HCT116 (cell line): Measurements from ENCODE around the gene USP48. TPM values are rescaled to one million over a fixed set of nuclear protein-coding genes. Genes with fewer than 3 reads are reported as not detected.
"Not testable (repeated sequence)": the region's sequence is repeated elsewhere in the genome, so short reads cannot be mapped to it uniquely, and the experiment has no call there.

Source experiments
- ATAC-seq: fragments of 200-7000 bp; cut with Tn5 transposase; 2 replicates; pipeline ENCODE4 v1.9.1; 2020; ENCODE audit warnings: mild to moderate bottlenecking, moderate library complexity
- BruUV-seq: library from RNA; stranded (reverse); fragments of 400-500 nt; replicated peaks from 2 replicates; lab custom pipeline; 2021; lab: Mats Ljungman, UMichigan
- CTCF ChIA-PET: fragments of 300-600 bp; sonication (Branson Sonifier 250); formaldehyde crosslinking; loops from one replicate; lab custom pipeline; 2021; ENCODE audit warnings: antibody characterized with exemption; lab: Charles Lee
- POLR2A ChIA-PET: fragments of 300-600, 350-600 bp; sonication (Branson Sonifier 250); formaldehyde crosslinking; loops from one replicate; lab custom pipeline; 2021; ENCODE audit warnings: antibody characterized with exemption; lab: Charles Lee
- RAD21 ChIA-PET, 2 experiments: fragments of 300-600 bp; sonication (Branson Sonifier 250); formaldehyde crosslinking; loops; one replicate each; lab custom pipeline; 2023; ENCODE audit warnings: low total read pairs in 2 of 2; ENCODE audit not compliant: uncharacterized antibody in 2 of 2, unreplicated experiment in 2 of 2, low non-redundant PET in 1 of 2; lab: Charles Lee
- DNase-seq: peaks from one replicate; pipeline ENCODE4 v3.0.0-alpha.2; 2010; ENCODE audit warnings: low read depth, low spot score
- H2AFZ ChIP-seq: fragments of 200-600 bp; shearing (Covaris generic), sonication (generic); 2 replicates; pipeline ENCODE4 v1.6.1; 2017; ENCODE audit warnings: low read depth, mixed run types, mixed read lengths, antibody characterized with exemption, low read length; ENCODE audit not compliant: poor library complexity, severe bottlenecking
- H3K27ac ChIP-seq: 2 replicates; pipeline ENCODE4 v1.5.1; 2012; ENCODE audit warnings: low read depth, low read length
- H3K27me3 ChIP-seq: fragments of 200-600 bp; sonication (generic); 2 replicates; pipeline ENCODE4 v1.6.1; 2016; ENCODE audit warnings: mixed run types, low read length, mixed read lengths; ENCODE audit not compliant: insufficient read depth
- H3K36me3 ChIP-seq, 2 experiments: fragments of 200-500 bp in 1 of 2; fragments of 200-600 bp in 1 of 2; sonication (Bioruptor generic) in 1 of 2; sonication (generic) in 1 of 2; 2 replicates each; pipeline versions ENCODE4 v1.5.1 to v1.6.1; 2014 to 2016; ENCODE audit warnings: low read length in 2 of 2, inconsistent platforms in 1 of 2, mixed read lengths in 1 of 2, mixed run types in 1 of 2; ENCODE audit not compliant: insufficient read depth in 2 of 2, control insufficient read depth in 1 of 2
- H3K4me1 ChIP-seq, 2 experiments: fragments of 200-600 bp in 1 of 2; sonication (generic) in 1 of 2; 2 replicates each; pipeline versions ENCODE4 v1.5.1 to v1.6.1; 2012 to 2017; ENCODE audit warnings: low read length in 2 of 2, inconsistent platforms in 1 of 2, mild to moderate bottlenecking in 1 of 2, mixed read lengths in 1 of 2, mixed run types in 1 of 2, moderate library complexity in 1 of 2; ENCODE audit not compliant: insufficient read depth in 2 of 2, control insufficient read depth in 1 of 2
- H3K4me2 ChIP-seq: fragments of 200-600 bp; sonication (generic); 2 replicates; pipeline ENCODE4 v1.6.1; 2017; ENCODE audit warnings: mixed run types, low read length, mixed read lengths
- H3K4me3 ChIP-seq, 2 experiments: fragments of 200-600 bp in 1 of 2; sonication (generic) in 1 of 2; replicated peaks in 1 of 2; 2 replicates each; pipeline ENCODE4 v1.5.1; 2011 to 2016; ENCODE audit warnings: low read length in 2 of 2, control low read depth in 1 of 2, low read depth in 1 of 2, mild to moderate bottlenecking in 1 of 2, mixed read lengths in 1 of 2, mixed run types in 1 of 2
- H3K79me2 ChIP-seq: fragments of 200-600 bp; sonication (generic); 2 replicates; pipeline ENCODE4 v1.6.1; 2017; ENCODE audit warnings: mild to moderate bottlenecking, mixed run types, low read length, moderate library complexity, mixed read lengths; ENCODE audit not compliant: insufficient read depth
- H3K9ac ChIP-seq: fragments of 200-600 bp; sonication (generic); 2 replicates; pipeline ENCODE4 v1.6.1; 2016; ENCODE audit warnings: low read length, mixed read lengths
- H3K9me2 ChIP-seq: fragments of 200-600 bp; sonication (generic), shearing (Covaris generic); 2 replicates; pipeline ENCODE4 v1.6.1; 2017; ENCODE audit warnings: mixed run types, mild to moderate bottlenecking, moderate library complexity; ENCODE audit not compliant: insufficient read depth
- H3K9me3 ChIP-seq, 2 experiments: fragments of 200-500 bp in 1 of 2; fragments of 200-600 bp in 1 of 2; sonication (Bioruptor generic) in 1 of 2; sonication (generic) in 1 of 2; 2 replicates each; pipeline ENCODE4 v1.6.1; 2014 to 2017; ENCODE audit warnings: low read length in 2 of 2, mixed read lengths in 2 of 2, inconsistent platforms in 1 of 2, low read depth in 1 of 2, mild to moderate bottlenecking in 1 of 2, mixed run types in 1 of 2, moderate library complexity in 1 of 2; ENCODE audit not compliant: control insufficient read depth in 1 of 2, insufficient read depth in 1 of 2
- H4K20me1 ChIP-seq: fragments of 200-600 bp; sonication (generic), shearing (Covaris generic); 2 replicates; pipeline ENCODE4 v1.6.1; 2017; ENCODE audit warnings: mixed run types, mild to moderate bottlenecking, moderate library complexity; ENCODE audit not compliant: insufficient read depth
- CBX3 ChIP-seq: IDR thresholded peaks from 2 replicates; pipeline ENCODE4 v1.6.1; 2012; ENCODE audit warnings: low read depth
- EZH2phosphoT487 ChIP-seq: fragments of 200-600 bp; IDR thresholded peaks from 2 replicates; pipeline ENCODE4 v1.6.1; 2018; ENCODE audit warnings: antibody characterized with exemption, borderline replicate concordance
- FOSL1 ChIP-seq: IDR thresholded peaks from 2 replicates; pipeline ENCODE4 v1.6.1; 2012; ENCODE audit warnings: low read depth
- ZBTB33 ChIP-seq: IDR thresholded peaks from 2 replicates; pipeline ENCODE4 v1.6.1; 2011; ENCODE audit warnings: mild to moderate bottlenecking, low read length, moderate library complexity; ENCODE audit not compliant: insufficient replicate concordance; ENCODE audit errors: extremely low read depth
- intact Hi-C: fragments of 100-400 bp; cut with micrococcal nuclease; formaldehyde crosslinking; loops from 2 replicates; pipeline ENCODE4 v1.10.0; 2022
- total RNA-seq: library from RNA; stranded (reverse); gene quantifications from one replicate; pipeline ENCODE4 v1.2.1, GENCODE V29; 2021; ENCODE audit not compliant: unreplicated experiment

The USP48 gene
- total RNA-seq, 1 experiment from 2014 or later = 54.8 TPM

GRCh38 chr1:21774835-21775549 is 8.0 kb downstream of the USP48 start:
- H3K36me3 ChIP-seq = no peaks in the 10 kb centered on the region
- TF ChIP-seq FOSL1 = no peak
- no peaks in the 10 kb centered on the region for H3K9me3 ChIP-seq
- no peak overlapping the region for H2AFZ ChIP-seq
- H3K4me3 ChIP-seq = no peak overlapping the region
- no peak overlapping the region for H3K9ac ChIP-seq
- peaks cover 95% of the 10 kb centered on the region for H3K79me2 ChIP-seq
- no peak overlapping the region for H3K4me2 ChIP-seq
- no peaks in the 10 kb centered on the region for H3K9me2 ChIP-seq
- intact Hi-C loops = no loop called here
- 0 out of 2 replicates have a peak, but pooled peaks cover 4% of the 10 kb centered on the region for H4K20me1 ChIP-seq
- ChIA-PET CTCF (interaction anchor here (0.6 kb wide), 1 partner anchor 268 kb away, joined by 5 read pairs; no protein-coding TSS in a partner anchor), RAD21 (no interaction called here), POLR2A (interaction anchor here (1.3 kb wide), 1 partner anchor 8 kb away, joined by 3 read pairs; the partner anchor contains the start of gene USP48)
- no peak for ATAC-seq
- no peak for DNase-seq
- no peaks in the 10 kb centered on the region for H3K27me3 ChIP-seq
- no TSS peak for BruUV-seq
- peaks cover 2 to 7% of the 10 kb centered on the region in 2 experiments; a peak in 3 of 4 replicates for H3K4me1 ChIP-seq
- H3K27ac ChIP-seq = no peak overlapping the region

- Histone ChIP-seq H2AFZ (no peak overlapping the region), H3K9me3 (no peaks in the 10 kb centered on the region), H3K36me3 (no peaks in the 10 kb centered on the region), H3K79me2 (peaks cover 95% of the 10 kb centered on the region), H3K4me3 (no peak overlapping the region), H4K20me1 (0 out of 2 replicates have a peak, but pooled peaks cover 4% of the 10 kb centered on the region), H3K4me1 (no peaks in the 10 kb centered on the region), H3K27ac (no peak overlapping the region), H3K9ac (no peak overlapping the region), H3K27me3 (no peaks in the 10 kb centered on the region)
- DNase-seq = no peak
- ATAC-seq = no peak
- intact Hi-C loops = no loop called here
- POLR2A ChIA-PET = interaction anchor here (1.3 kb wide), 2 partner anchors 8 to 9 kb away, joined by 3 to 4 read pairs; partner anchors contain the start of gene USP48
- BruUV-seq = no TSS peak
- CTCF ChIA-PET = no interaction called here
- TF ChIP-seq ZBTB33 (no peak), CBX3 (no peak), EZH2phosphoT487 (no peak)
- TF ChIP-seq, all 23 proteins: peak for 0
- Histone ChIP-seq H3K4me2 (no peak overlapping the region), H3K9me2 (no peaks in the 10 kb centered on the region)
- RAD21 ChIA-PET = no interaction called here
Observed at GRCh38 chr1:21773585-21773984, 9.4 kb downstream of the USP48 start.

- H3K27ac ChIP-seq, DNase-seq, H2AFZ ChIP-seq, H3K9me3 ChIP-seq, H3K9me2 ChIP-seq, ATAC-seq, POLR2A ChIA-PET, H3K36me3 ChIP-seq, H3K4me1 ChIP-seq, H3K4me2 ChIP-seq, CTCF ChIA-PET, intact Hi-C loops, H3K27me3 ChIP-seq, H3K9ac ChIP-seq, BruUV-seq, H3K4me3 ChIP-seq, H4K20me1 ChIP-seq: not testable (repeated sequence)
- peaks cover 96% of the 10 kb centered on the region for H3K79me2 ChIP-seq
- RAD21 ChIA-PET = interaction anchor here in 1 of 2 experiments (0.7 kb wide), 1 partner anchor 433 kb away, joined by 3 read pairs; no protein-coding TSS in a partner anchor
Observed at GRCh38 chr1:21771672-21772071, 11.3 kb downstream of the USP48 start.
